ENCODE results near the gene WDR26.

WDR26 gene

GRCh38 chr1:224411766-224412165 is 22.8 kb downstream of the WDR26 start:
- no peaks in the 10 kb centered on the region for H3K9me3 ChIP-seq
- H3K27ac ChIP-seq: no peak overlapping the region
- intact Hi-C loops (cut with DNase I; ENCODE audit: low total_unique reads): no loop called here
- no peak for TF ChIP-seq CTCF (IDR thresholded peaks at IDR 0.05)
- H3K4me1 ChIP-seq: peaks cover 0 to 11% (median 4%) of the 10 kb centered on the region in 4 donors
- H3K4me3 ChIP-seq: no peak overlapping the region
- peaks cover 57 to 91% (median 87%) of the 10 kb centered on the region in 3 donors for H3K36me3 ChIP-seq
- H3K27me3 ChIP-seq: no peaks in the 10 kb centered on the region
- DNase-seq: no peak

- Histone ChIP-seq H3K9me3 (no peaks in the 10 kb centered on the region), H3K36me3 (peaks cover 57 to 88% (median 82%) of the 10 kb centered on the region in 3 donors), H3K27ac (no peak overlapping the region), H3K27me3 (no peaks in the 10 kb centered on the region), H3K4me1 (peaks cover 0 to 11% (median 4%) of the 10 kb centered on the region in 4 donors), H3K4me3 (no peak overlapping the region)
- TF ChIP-seq CTCF (IDR thresholded peaks at IDR 0.05): no peak
- no peak for DNase-seq
- intact Hi-C loops (cut with DNase I; ENCODE audit: low total_unique reads): no loop called here
Observed at GRCh38 chr1:224408294-224408590, 26.4 kb downstream of the WDR26 start.

GRCh38 chr1:224407571-224408293 is 26.9 kb downstream of the WDR26 start:
- TF ChIP-seq CTCF (IDR thresholded peaks at IDR 0.05): no peak
- H3K4me1 ChIP-seq: peaks cover 0 to 11% (median 4%) of the 10 kb centered on the region in 4 donors
- intact Hi-C loops (cut with DNase I; ENCODE audit: low total_unique reads): no loop called here
- H3K9me3 ChIP-seq: no peaks in the 10 kb centered on the region
- H3K27me3 ChIP-seq: no peaks in the 10 kb centered on the region
- H3K4me3 ChIP-seq: no peak overlapping the region
- H3K27ac ChIP-seq: no peak overlapping the region
- DNase-seq: no peak
- H3K36me3 ChIP-seq: peaks cover 62 to 90% (median 82%) of the 10 kb centered on the region in 3 donors

- no peak for DNase-seq
- no peak for TF ChIP-seq CTCF (IDR thresholded peaks at IDR 0.05)
- H3K4me3 ChIP-seq: no peak overlapping the region
- peaks cover 0 to 11% (median 4%) of the 10 kb centered on the region in 4 donors for H3K4me1 ChIP-seq
- no peaks in the 10 kb centered on the region for H3K9me3 ChIP-seq
- intact Hi-C loops (cut with DNase I; ENCODE audit: low total_unique reads): no loop called here
- H3K27me3 ChIP-seq: no peaks in the 10 kb centered on the region
- H3K36me3 ChIP-seq: peaks cover 64 to 88% (median 78%) of the 10 kb centered on the region in 3 donors
- H3K27ac ChIP-seq: no peak overlapping the region
Observed at GRCh38 chr1:224406216-224406615, 28.4 kb downstream of the WDR26 start.

GRCh38 chr1:224405604-224405970 is 29.0 kb downstream of the WDR26 start:
- Histone ChIP-seq H3K9me3 (no peaks in the 10 kb centered on the region), H3K27me3 (no peaks in the 10 kb centered on the region), H3K27ac (no peak overlapping the region), H3K4me3 (no peak overlapping the region), H3K36me3 (peaks cover 66 to 88% (median 78%) of the 10 kb centered on the region in 3 donors), H3K4me1 (peaks cover 0 to 11% (median 4%) of the 10 kb centered on the region in 4 donors)
- intact Hi-C loops (cut with DNase I; ENCODE audit: low total_unique reads): no loop called here
- no peak for TF ChIP-seq CTCF (IDR thresholded peaks at IDR 0.05)
- no peak for DNase-seq
